ENCODE measurements around the gene CYCS.

Gene CYCS

GRCh38 chr7:25119102-25119501 lies 6.0 kb downstream of the CYCS start:
- Histone ChIP-seq H2BK15ac (ENCODE audit: low read depth, poor library complexity, severe bottlenecking) (no peak overlapping the region), H3K14ac (ENCODE audit: low read length in 2 of 2) (no peak overlapping the region), H3K4me3 (ENCODE audit: insufficient read depth in 1 of 2, low read depth in 1 of 2, low read length in 2 of 2) (no peak overlapping the region), H3K4me1 (ENCODE audit: control insufficient read depth, insufficient read depth, low read depth, low read length) (peaks cover 2% of the 10 kb centered on the region), H3K4me2 (ENCODE audit: low read length, poor library complexity, severe bottlenecking) (no peak overlapping the region), H2AFZ (ENCODE audit: low read depth, low read length) (no peak overlapping the region), H3K18ac (ENCODE audit: low read depth in 1 of 2, low read length in 2 of 2) (no peak overlapping the region), H3K27me3 (ENCODE audit: control insufficient read depth in 1 of 2, insufficient read depth in 1 of 2, low read length in 2 of 2) (no peaks in the 10 kb centered on the region), H3K23ac (ENCODE audit: low read length in 2 of 2) (no peak overlapping the region), H3K79me1 (replicated peaks; ENCODE audit: low read length, poor library complexity, severe bottlenecking) (peaks cover 13% of the 10 kb centered on the region), H4K91ac (ENCODE audit: low read length) (no peak overlapping the region), H2BK120ac (ENCODE audit: low read depth, low read length) (no peak overlapping the region), H3K9me3 (ENCODE audit: control insufficient read depth, low read length) (no peaks in the 10 kb centered on the region), H3K27ac (ENCODE audit: low read length, poor library complexity, severe bottlenecking) (no peak overlapping the region), H4K8ac (ENCODE audit: low read length) (no peak overlapping the region), H3K9ac (ENCODE audit: low read length) (no peak overlapping the region), H2AK5ac (ENCODE audit: low read length, severe bottlenecking) (no peak overlapping the region), H2BK5ac (ENCODE audit: low read depth, low read length, poor library complexity, severe bottlenecking) (no peak overlapping the region), H3K4ac (ENCODE audit: low read depth in 1 of 2, low read length in 2 of 2) (no peak overlapping the region), H2BK12ac (ENCODE audit: low read length in 2 of 2) (no peak overlapping the region), H3K36me3 (ENCODE audit: control insufficient read depth in 1 of 2, insufficient read depth in 2 of 2, low read depth in 1 of 2, low read length in 2 of 2) (peaks cover 17 to 44% of the 10 kb centered on the region in 2 experiments)
- no peak for DNase-seq
- 94% methylated on average over 6 of the region's 8 CpGs for WGBS

- DNase-seq, result no peak
- Histone ChIP-seq H3K4ac (ENCODE audit: low read depth in 1 of 2, low read length in 2 of 2) (no peak overlapping the region), H2BK5ac (ENCODE audit: low read depth, low read length, poor library complexity, severe bottlenecking) (no peak overlapping the region), H2BK15ac (ENCODE audit: low read depth, poor library complexity, severe bottlenecking) (no peak overlapping the region), H3K36me3 (ENCODE audit: control insufficient read depth in 1 of 2, insufficient read depth in 2 of 2, low read depth in 1 of 2, low read length in 2 of 2) (peaks cover 17 to 44% of the 10 kb centered on the region in 2 experiments), H3K4me2 (ENCODE audit: low read length, poor library complexity, severe bottlenecking) (no peak overlapping the region), H3K27me3 (ENCODE audit: control insufficient read depth in 1 of 2, insufficient read depth in 1 of 2, low read length in 2 of 2) (no peaks in the 10 kb centered on the region), H2AFZ (ENCODE audit: low read depth, low read length) (no peak overlapping the region), H3K4me1 (ENCODE audit: control insufficient read depth, insufficient read depth, low read depth, low read length) (no peaks in the 10 kb centered on the region), H3K9ac (ENCODE audit: low read length) (no peak overlapping the region), H3K79me1 (replicated peaks; ENCODE audit: low read length, poor library complexity, severe bottlenecking) (peaks cover 13% of the 10 kb centered on the region), H2AK5ac (ENCODE audit: low read length, severe bottlenecking) (no peak overlapping the region), H4K91ac (ENCODE audit: low read length) (no peak overlapping the region), H3K27ac (ENCODE audit: low read length, poor library complexity, severe bottlenecking) (no peak overlapping the region), H3K23ac (ENCODE audit: low read length in 2 of 2) (no peak overlapping the region), H4K8ac (ENCODE audit: low read length) (no peak overlapping the region), H3K9me3 (ENCODE audit: control insufficient read depth, low read length) (no peaks in the 10 kb centered on the region), H2BK12ac (ENCODE audit: low read length in 2 of 2) (no peak overlapping the region), H3K14ac (ENCODE audit: low read length in 2 of 2) (no peak overlapping the region), H3K4me3 (ENCODE audit: insufficient read depth in 1 of 2, low read depth in 1 of 2, low read length in 2 of 2) (no peak overlapping the region), H3K18ac (ENCODE audit: low read depth in 1 of 2, low read length in 2 of 2) (no peak overlapping the region), H2BK120ac (ENCODE audit: low read depth, low read length) (no peak overlapping the region)
- WGBS, result 95% methylated on average over 8 of the region's 8 CpGs
Observed at GRCh38 chr7:25118048-25118753, 6.9 kb downstream of the CYCS start.

- Histone ChIP-seq H3K27ac (ENCODE audit: low read length, poor library complexity, severe bottlenecking) (no peak overlapping the region), H3K4me3 (ENCODE audit: insufficient read depth in 1 of 2, low read depth in 1 of 2, low read length in 2 of 2) (no peak overlapping the region), H3K79me1 (replicated peaks; ENCODE audit: low read length, poor library complexity, severe bottlenecking) (peaks cover 13% of the 10 kb centered on the region), H2BK5ac (ENCODE audit: low read depth, low read length, poor library complexity, severe bottlenecking) (no peak overlapping the region), H3K36me3 (ENCODE audit: control insufficient read depth in 1 of 2, insufficient read depth in 2 of 2, low read depth in 1 of 2, low read length in 2 of 2) (peaks cover 17 to 37% of the 10 kb centered on the region in 2 experiments), H3K9me3 (ENCODE audit: control insufficient read depth, low read length) (no peaks in the 10 kb centered on the region), H3K4ac (ENCODE audit: low read depth in 1 of 2, low read length in 2 of 2) (no peak overlapping the region), H4K91ac (ENCODE audit: low read length) (no peak overlapping the region), H2BK15ac (ENCODE audit: low read depth, poor library complexity, severe bottlenecking) (no peak overlapping the region), H3K14ac (ENCODE audit: low read length in 2 of 2) (no peak overlapping the region), H3K9ac (ENCODE audit: low read length) (no peak overlapping the region), H2AK5ac (ENCODE audit: low read length, severe bottlenecking) (no peak overlapping the region), H2BK12ac (ENCODE audit: low read length in 2 of 2) (no peak overlapping the region), H3K23ac (ENCODE audit: low read length in 2 of 2) (no peak overlapping the region), H3K4me1 (ENCODE audit: control insufficient read depth, insufficient read depth, low read depth, low read length) (no peaks in the 10 kb centered on the region), H2BK120ac (ENCODE audit: low read depth, low read length) (no peak overlapping the region), H3K18ac (ENCODE audit: low read depth in 1 of 2, low read length in 2 of 2) (no peak overlapping the region), H3K4me2 (ENCODE audit: low read length, poor library complexity, severe bottlenecking) (no peak overlapping the region), H2AFZ (ENCODE audit: low read depth, low read length) (no peak overlapping the region), H4K8ac (ENCODE audit: low read length) (no peak overlapping the region), H3K27me3 (ENCODE audit: control insufficient read depth in 1 of 2, insufficient read depth in 1 of 2, low read length in 2 of 2) (no peaks in the 10 kb centered on the region)
- no peak for DNase-seq
- WGBS, result 87% methylated on average over 5 of the region's 7 CpGs
Observed at GRCh38 chr7:25117226-25118047, 7.6 kb downstream of the CYCS start.

GRCh38 chr7:25116621-25117020 lies 8.4 kb downstream of the CYCS start:
- Histone ChIP-seq H3K9ac (ENCODE audit: low read length) (no peak overlapping the region), H3K36me3 (ENCODE audit: control insufficient read depth in 1 of 2, insufficient read depth in 2 of 2, low read depth in 1 of 2, low read length in 2 of 2) (peaks cover 15 to 29% of the 10 kb centered on the region in 2 experiments), H2AFZ (ENCODE audit: low read depth, low read length) (no peak overlapping the region), H3K4me3 (ENCODE audit: insufficient read depth in 1 of 2, low read depth in 1 of 2, low read length in 2 of 2) (no peak overlapping the region), H3K14ac (ENCODE audit: low read length in 2 of 2) (no peak overlapping the region), H2BK15ac (ENCODE audit: low read depth, poor library complexity, severe bottlenecking) (no peak overlapping the region), H4K8ac (ENCODE audit: low read length) (no peak overlapping the region), H3K27ac (ENCODE audit: low read length, poor library complexity, severe bottlenecking) (no peak overlapping the region), H3K4me2 (ENCODE audit: low read length, poor library complexity, severe bottlenecking) (no peak overlapping the region), H3K9me3 (ENCODE audit: control insufficient read depth, low read length) (no peaks in the 10 kb centered on the region), H3K27me3 (ENCODE audit: control insufficient read depth in 1 of 2, insufficient read depth in 1 of 2, low read length in 2 of 2) (no peaks in the 10 kb centered on the region), H2AK5ac (ENCODE audit: low read length, severe bottlenecking) (no peak overlapping the region), H3K4ac (ENCODE audit: low read depth in 1 of 2, low read length in 2 of 2) (no peak overlapping the region), H3K79me1 (replicated peaks; ENCODE audit: low read length, poor library complexity, severe bottlenecking) (peaks cover 11% of the 10 kb centered on the region), H3K23ac (ENCODE audit: low read length in 2 of 2) (no peak overlapping the region), H2BK5ac (ENCODE audit: low read depth, low read length, poor library complexity, severe bottlenecking) (no peak overlapping the region), H4K91ac (ENCODE audit: low read length) (no peak overlapping the region), H2BK120ac (ENCODE audit: low read depth, low read length) (no peak overlapping the region), H3K4me1 (ENCODE audit: control insufficient read depth, insufficient read depth, low read depth, low read length) (no peaks in the 10 kb centered on the region), H3K18ac (ENCODE audit: low read depth in 1 of 2, low read length in 2 of 2) (no peak overlapping the region), H2BK12ac (ENCODE audit: low read length in 2 of 2) (no peak overlapping the region)
- DNase-seq, result no peak
- WGBS, result 95% methylated on average over 5 of the region's 5 CpGs

Data from mesenchymal stem cell (in vitro differentiated cells and primary cell).